Measurements from ENCODE around the gene PFKFB4.

PFKFB4 gene

DNA sequence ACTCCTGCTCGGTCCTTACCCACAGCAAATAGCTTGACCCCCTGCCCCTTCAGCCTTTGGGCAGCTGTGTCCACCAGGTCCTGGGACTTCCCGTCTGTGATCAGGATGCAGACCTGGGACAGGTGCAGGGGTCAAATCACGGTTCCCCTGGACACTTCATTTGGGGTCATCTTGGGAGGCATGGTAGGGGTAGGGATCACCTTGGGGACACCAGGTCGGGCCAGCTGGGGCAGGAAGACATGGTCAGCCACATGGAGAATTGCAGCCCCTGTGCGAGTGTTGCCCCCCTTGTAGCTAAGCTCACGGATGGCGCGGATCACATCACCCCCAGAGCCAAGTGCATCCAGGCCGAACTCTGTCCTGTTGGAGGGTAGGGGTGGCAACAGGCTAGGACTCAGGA lies 36.7 kb upstream of the PFKFB4 start:
- no peaks in the 10 kb centered on the region for H3K9me3 ChIP-seq
- in situ Hi-C loops (cut with MboI; ENCODE audit: low sequenced_read_pairs), result no loop called here
- peaks cover 8% of the 10 kb centered on the region for H3K36me3 ChIP-seq (replicated peaks)
- no peaks in the 10 kb centered on the region for H3K4me1 ChIP-seq
- no peak overlapping the region for H3K4me3 ChIP-seq
- H3K27me3 ChIP-seq (ENCODE audit: low read depth), result peaks cover 34% of the 10 kb centered on the region
- no peak for DNase-seq (ENCODE audit: low spot score in 2 of 2)

DNA sequence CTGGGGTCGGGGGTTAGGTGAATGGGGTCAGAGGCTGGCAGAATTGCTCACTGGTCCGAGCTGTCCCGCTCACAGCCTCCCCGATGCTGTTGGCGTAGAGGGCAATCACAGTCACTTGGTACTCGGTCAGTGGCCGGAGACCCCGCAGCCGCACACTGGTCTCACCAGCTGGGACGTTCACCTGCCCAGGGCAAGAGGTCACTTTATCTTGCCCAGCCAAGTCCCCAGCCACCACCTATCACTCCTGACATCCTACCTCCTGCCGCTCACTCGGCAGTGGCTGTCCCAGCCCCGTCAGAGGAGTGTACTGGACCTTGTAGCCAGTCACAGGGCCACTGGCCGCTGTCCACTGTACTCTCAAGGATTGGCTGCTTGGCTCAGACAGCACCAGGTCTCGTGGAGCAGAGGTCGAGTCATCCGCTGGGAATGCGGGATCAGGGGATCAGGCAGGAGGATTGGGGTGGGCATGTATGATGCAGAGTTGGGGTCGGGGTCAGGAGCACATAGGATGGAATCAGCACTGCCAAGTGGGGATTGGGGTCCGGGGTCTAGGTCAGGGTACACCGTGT lies 36.0 kb upstream of the PFKFB4 start:
- H3K27me3 ChIP-seq (ENCODE audit: low read depth), result peaks cover 34% of the 10 kb centered on the region
- H3K4me1 ChIP-seq, result no peaks in the 10 kb centered on the region
- in situ Hi-C loops (cut with MboI; ENCODE audit: low sequenced_read_pairs), result no loop called here
- no peaks in the 10 kb centered on the region for H3K9me3 ChIP-seq
- H3K4me3 ChIP-seq, result no peak overlapping the region
- DNase-seq (ENCODE audit: low spot score in 2 of 2), result no peak
- H3K36me3 ChIP-seq (replicated peaks), result peaks cover under 1% of the 10 kb centered on the region; the same call in 1 of the 2 replicates

DNA sequence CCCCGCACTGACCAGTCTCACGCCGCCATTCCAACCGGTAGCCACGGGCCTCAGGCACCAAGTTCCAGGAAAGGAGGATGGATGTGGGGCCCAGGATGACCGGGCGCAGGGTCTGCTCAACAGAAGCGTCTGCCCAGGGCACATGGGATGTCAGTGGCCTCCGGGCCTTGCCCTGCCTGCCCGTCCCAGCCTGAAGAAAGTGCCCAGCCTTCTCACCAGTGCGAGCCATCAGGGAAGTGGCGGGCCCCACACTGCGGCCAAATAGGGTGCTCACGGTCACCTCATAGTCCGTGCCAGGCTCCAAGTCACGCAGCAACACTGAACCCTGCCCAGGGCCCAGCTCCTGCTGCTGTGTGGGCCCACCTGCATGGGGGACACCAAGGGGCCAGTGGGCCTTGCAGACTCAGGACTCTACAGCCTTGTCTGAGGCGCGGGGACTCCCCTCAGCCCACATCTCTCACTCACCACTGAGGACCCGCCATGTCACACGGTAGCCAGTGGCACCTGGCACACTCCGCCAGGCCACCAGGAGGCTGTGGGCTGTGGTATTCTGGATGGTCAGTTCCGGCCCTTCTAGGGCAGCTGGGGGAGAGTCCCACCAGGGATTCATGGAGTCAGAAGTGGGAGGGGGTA lies 35.4 kb upstream of the PFKFB4 start:
- H3K4me1 ChIP-seq, result no peaks in the 10 kb centered on the region
- H3K4me3 ChIP-seq, result no peak overlapping the region
- in situ Hi-C loops (cut with MboI; ENCODE audit: low sequenced_read_pairs), result no loop called here
- peaks cover 34% of the 10 kb centered on the region for H3K27me3 ChIP-seq (ENCODE audit: low read depth)
- H3K9me3 ChIP-seq, result no peaks in the 10 kb centered on the region
- H3K36me3 ChIP-seq (replicated peaks), result no peaks in the 10 kb centered on the region
- DNase-seq (ENCODE audit: low spot score in 2 of 2), result no peak

DNA sequence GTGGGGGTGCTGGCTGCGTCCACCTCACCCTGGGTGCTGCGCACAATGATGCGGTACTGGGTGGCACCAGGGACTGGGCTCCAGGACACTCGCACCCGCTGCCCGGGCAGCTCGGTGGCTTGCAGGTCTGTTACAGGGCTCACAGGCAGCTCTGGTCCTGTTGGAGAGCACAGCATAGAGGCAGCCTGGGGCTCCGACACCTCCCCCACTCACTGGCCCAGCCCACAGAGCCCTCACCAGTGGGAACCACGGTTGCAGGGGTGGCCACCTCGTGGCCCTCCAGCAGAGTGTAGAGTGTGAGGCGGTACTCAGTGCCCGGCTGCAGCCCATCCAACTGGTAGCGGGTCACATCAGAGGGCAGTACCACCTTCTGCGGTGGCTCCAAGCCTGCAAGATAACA lies 34.8 kb upstream of the PFKFB4 start:
- Histone ChIP-seq H3K36me3 (replicated peaks) (no peaks in the 10 kb centered on the region), H3K9me3 (no peaks in the 10 kb centered on the region), H3K27me3 (ENCODE audit: low read depth) (peaks cover 34% of the 10 kb centered on the region), H3K4me3 (no peak overlapping the region), H3K4me1 (no peaks in the 10 kb centered on the region)
- DNase-seq (ENCODE audit: low spot score in 2 of 2), result no peak
- in situ Hi-C loops (cut with MboI; ENCODE audit: low sequenced_read_pairs), result no loop called here

DNA sequence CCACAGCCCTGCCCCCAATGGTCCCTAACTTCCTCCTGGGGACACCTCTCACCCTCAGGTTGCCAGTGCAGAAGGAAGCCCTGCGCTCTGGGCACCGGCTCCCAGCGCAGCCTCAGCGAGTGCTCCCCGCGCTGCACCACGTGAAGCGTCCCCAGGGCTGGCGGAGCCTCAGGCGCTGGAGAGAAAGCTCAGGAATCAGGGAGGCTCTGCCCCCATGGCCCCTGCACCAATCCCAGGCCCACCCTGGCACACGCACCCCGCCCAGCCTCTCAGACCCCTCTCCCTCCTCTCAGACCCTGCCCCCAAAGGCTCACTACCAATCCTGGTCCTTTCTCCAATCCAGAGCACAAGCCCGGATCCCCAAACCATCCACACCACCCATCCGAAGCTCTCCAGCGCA lies 31.6 kb upstream of the PFKFB4 start:
- no peaks in the 10 kb centered on the region for H3K36me3 ChIP-seq (replicated peaks)
- DNase-seq (ENCODE audit: low spot score in 2 of 2), result no peak
- H3K4me1 ChIP-seq, result no peaks in the 10 kb centered on the region
- H3K9me3 ChIP-seq, result no peaks in the 10 kb centered on the region
- H3K27me3 ChIP-seq (ENCODE audit: low read depth), result peaks cover 13% of the 10 kb centered on the region
- in situ Hi-C loops (cut with MboI; ENCODE audit: low sequenced_read_pairs), result no loop called here
- H3K4me3 ChIP-seq, result no peak overlapping the region

DNA sequence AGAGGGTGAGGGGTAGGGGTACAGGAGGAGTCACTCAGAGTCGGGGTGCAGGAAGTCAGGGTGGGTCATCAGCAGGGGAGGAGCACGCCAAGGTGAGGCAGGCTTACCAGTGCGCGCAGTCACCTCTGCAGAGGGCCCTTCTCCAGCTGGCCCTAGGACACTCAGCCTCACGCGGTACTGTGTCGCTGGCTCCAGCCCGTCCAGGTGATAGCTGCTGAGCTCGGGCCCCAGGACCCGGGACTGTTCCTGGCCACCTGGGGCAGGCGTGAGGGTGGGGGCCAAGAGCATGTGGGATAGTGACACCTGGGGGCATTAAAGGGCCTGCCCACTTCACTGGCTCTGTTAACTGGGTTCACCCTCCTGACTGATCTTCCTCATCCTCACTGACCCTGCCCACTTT lies 31.1 kb upstream of the PFKFB4 start:
- in situ Hi-C loops (cut with MboI; ENCODE audit: low sequenced_read_pairs), result no loop called here
- Histone ChIP-seq H3K27me3 (ENCODE audit: low read depth) (peaks cover 9% of the 10 kb centered on the region), H3K36me3 (replicated peaks) (no peaks in the 10 kb centered on the region), H3K4me1 (no peaks in the 10 kb centered on the region), H3K9me3 (no peaks in the 10 kb centered on the region), H3K4me3 (no peak overlapping the region)
- DNase-seq (ENCODE audit: low spot score in 2 of 2), result no peak

- H3K4me3 ChIP-seq, result no peak overlapping the region
- H3K4me1 ChIP-seq, result no peaks in the 10 kb centered on the region
- peaks cover 8% of the 10 kb centered on the region for H3K27me3 ChIP-seq (ENCODE audit: low read depth)
- in situ Hi-C loops (cut with MboI; ENCODE audit: low sequenced_read_pairs), result no loop called here
- DNase-seq (ENCODE audit: low spot score in 2 of 2), result no peak
- H3K36me3 ChIP-seq (replicated peaks), result no peaks in the 10 kb centered on the region
- no peaks in the 10 kb centered on the region for H3K9me3 ChIP-seq
These were observed 28.8 kb upstream of the PFKFB4 start for GRCh38 chr3:48585411-48585810.

GRCh38 chr3:48584836-48585235 lies 28.2 kb upstream of the PFKFB4 start:
- in situ Hi-C loops (cut with MboI; ENCODE audit: low sequenced_read_pairs), result no loop called here
- Histone ChIP-seq H3K9me3 (no peaks in the 10 kb centered on the region), H3K4me3 (no peak overlapping the region), H3K4me1 (no peaks in the 10 kb centered on the region), H3K27me3 (ENCODE audit: low read depth) (peaks cover 2% of the 10 kb centered on the region), H3K36me3 (replicated peaks) (no peaks in the 10 kb centered on the region)
- DNase-seq (ENCODE audit: low spot score in 2 of 2), result no peak

DNA sequence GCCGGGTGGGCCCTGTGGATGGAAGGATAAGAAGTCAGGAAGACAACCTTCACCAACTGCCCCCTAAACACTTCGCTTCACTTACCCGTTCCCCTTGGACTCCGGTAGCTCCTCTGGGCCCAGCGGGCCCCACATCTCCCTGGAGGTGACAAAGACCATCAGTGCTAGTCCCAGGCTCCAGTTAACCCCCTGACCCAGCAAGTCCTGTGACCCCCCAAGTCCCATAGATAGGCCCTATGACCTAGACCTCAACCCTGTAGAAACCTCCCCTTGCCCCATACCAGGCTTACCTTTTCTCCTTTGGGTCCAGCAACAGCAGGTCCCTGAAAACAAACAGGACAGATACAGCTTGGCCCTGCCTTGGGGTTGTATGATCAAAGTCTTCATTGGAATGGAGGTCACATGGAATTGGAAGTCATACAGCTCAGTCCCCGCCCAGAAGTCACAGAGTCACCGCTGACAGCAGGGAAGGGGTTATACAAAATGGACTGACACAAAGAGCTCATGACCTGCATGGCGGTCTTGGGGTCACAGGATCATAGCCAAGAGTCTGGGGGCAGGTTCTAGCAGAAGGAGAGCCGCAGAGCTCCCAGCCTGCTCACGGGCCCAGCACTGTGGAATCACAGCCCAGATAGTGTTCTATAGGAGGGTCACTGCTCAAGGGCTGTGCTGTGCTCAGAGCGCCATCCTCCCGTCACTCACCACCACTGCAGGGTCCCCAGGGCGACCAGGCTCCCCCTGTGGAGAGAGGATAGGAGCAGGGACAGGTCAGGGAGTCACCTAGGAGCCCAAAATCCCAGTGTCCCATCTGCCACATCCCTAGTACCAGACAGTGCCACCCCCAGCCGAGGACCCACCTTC lies 25.2 kb upstream of the PFKFB4 start:
- Histone ChIP-seq H3K36me3 (replicated peaks) (no peaks in the 10 kb centered on the region), H3K9me3 (no peaks in the 10 kb centered on the region), H3K27me3 (ENCODE audit: low read depth) (no peaks in the 10 kb centered on the region), H3K4me3 (no peak overlapping the region), H3K4me1 (no peaks in the 10 kb centered on the region)
- in situ Hi-C loops (cut with MboI; ENCODE audit: low sequenced_read_pairs), result no loop called here
- DNase-seq (ENCODE audit: low spot score in 2 of 2), result no peak

DNA sequence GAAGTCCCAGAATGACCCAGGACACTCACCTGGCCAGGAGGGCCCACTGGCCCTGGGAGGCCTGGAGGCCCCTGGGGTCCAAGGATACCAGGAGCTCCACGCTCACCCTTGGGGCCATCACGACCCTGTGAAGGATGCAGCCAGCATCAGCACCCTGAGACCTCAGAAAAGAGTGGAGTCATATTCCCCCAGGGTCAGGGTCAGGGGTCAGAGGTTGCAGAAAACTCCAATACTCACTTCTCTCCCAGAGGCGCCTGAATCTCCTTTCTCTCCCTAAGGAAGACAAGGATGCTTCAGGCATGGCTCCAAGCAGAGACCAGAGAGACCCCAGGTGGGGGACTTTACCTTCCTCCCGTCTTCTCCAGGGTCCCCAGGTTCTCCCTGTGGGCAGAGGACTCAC lies 20.0 kb upstream of the PFKFB4 start:
- no peak overlapping the region for H3K4me3 ChIP-seq
- H3K27me3 ChIP-seq (ENCODE audit: low read depth), result no peaks in the 10 kb centered on the region
- in situ Hi-C loops (cut with MboI; ENCODE audit: low sequenced_read_pairs), result no loop called here
- no peak for DNase-seq (ENCODE audit: low spot score in 2 of 2)
- H3K36me3 ChIP-seq (replicated peaks), result no peaks in the 10 kb centered on the region
- no peaks in the 10 kb centered on the region for H3K9me3 ChIP-seq
- H3K4me1 ChIP-seq, result no peaks in the 10 kb centered on the region

GRCh38 chr3:48575366-48575765 lies 18.8 kb upstream of the PFKFB4 start:
- H3K36me3 ChIP-seq (replicated peaks), result no peaks in the 10 kb centered on the region
- H3K4me3 ChIP-seq, result no peak overlapping the region
- no peaks in the 10 kb centered on the region for H3K4me1 ChIP-seq
- no peaks in the 10 kb centered on the region for H3K27me3 ChIP-seq (ENCODE audit: low read depth)
- in situ Hi-C loops (cut with MboI; ENCODE audit: low sequenced_read_pairs), result no loop called here
- no peak for DNase-seq (ENCODE audit: low spot score in 2 of 2)
- H3K9me3 ChIP-seq, result no peaks in the 10 kb centered on the region

- no peaks in the 10 kb centered on the region for H3K9me3 ChIP-seq
- no peaks in the 10 kb centered on the region for H3K36me3 ChIP-seq (replicated peaks)
- in situ Hi-C loops (cut with MboI; ENCODE audit: low sequenced_read_pairs), result no loop called here
- H3K4me1 ChIP-seq, result no peaks in the 10 kb centered on the region
- no peaks in the 10 kb centered on the region for H3K27me3 ChIP-seq (ENCODE audit: low read depth)
- H3K4me3 ChIP-seq, result no peak overlapping the region
- DNase-seq (ENCODE audit: low spot score in 2 of 2), result no peak
These were observed 17.5 kb upstream of the PFKFB4 start for GRCh38 chr3:48573973-48574585.

GRCh38 chr3:48572517-48572916 lies 15.9 kb upstream of the PFKFB4 start:
- DNase-seq (ENCODE audit: low spot score in 2 of 2), result no peak
- H3K4me1 ChIP-seq, result no peaks in the 10 kb centered on the region

GRCh38 chr3:48571938-48572337 lies 15.3 kb upstream of the PFKFB4 start:
- in situ Hi-C loops (cut with MboI; ENCODE audit: low sequenced_read_pairs), result no loop called here
- no peak overlapping the region for H3K4me3 ChIP-seq
- no peaks in the 10 kb centered on the region for H3K27me3 ChIP-seq (ENCODE audit: low read depth)
- no peaks in the 10 kb centered on the region for H3K4me1 ChIP-seq
- no peaks in the 10 kb centered on the region for H3K9me3 ChIP-seq
- no peak for DNase-seq (ENCODE audit: low spot score in 2 of 2)
- no peaks in the 10 kb centered on the region for H3K36me3 ChIP-seq (replicated peaks)

More at GRCh38 chr3:48572517-48572916, 15.9 kb upstream of the PFKFB4 start:
- H3K27me3 ChIP-seq (ENCODE audit: low read depth), result no peaks in the 10 kb centered on the region
- no peaks in the 10 kb centered on the region for H3K9me3 ChIP-seq
- no peak overlapping the region for H3K4me3 ChIP-seq
- in situ Hi-C loops (cut with MboI; ENCODE audit: low sequenced_read_pairs), result no loop called here
- no peaks in the 10 kb centered on the region for H3K36me3 ChIP-seq (replicated peaks)
